ENCODE data around the gene GNAI1. TPM values are rescaled to one million over a fixed set of nuclear protein-coding genes. Genes with fewer than 3 reads are reported as not detected.

The GNAI1 gene
- total and polyA plus RNA-seq, 5 donors from 2014 or later = 0.27 to 1.6 (median 1.1) TPM; not detected in 1

DNA sequence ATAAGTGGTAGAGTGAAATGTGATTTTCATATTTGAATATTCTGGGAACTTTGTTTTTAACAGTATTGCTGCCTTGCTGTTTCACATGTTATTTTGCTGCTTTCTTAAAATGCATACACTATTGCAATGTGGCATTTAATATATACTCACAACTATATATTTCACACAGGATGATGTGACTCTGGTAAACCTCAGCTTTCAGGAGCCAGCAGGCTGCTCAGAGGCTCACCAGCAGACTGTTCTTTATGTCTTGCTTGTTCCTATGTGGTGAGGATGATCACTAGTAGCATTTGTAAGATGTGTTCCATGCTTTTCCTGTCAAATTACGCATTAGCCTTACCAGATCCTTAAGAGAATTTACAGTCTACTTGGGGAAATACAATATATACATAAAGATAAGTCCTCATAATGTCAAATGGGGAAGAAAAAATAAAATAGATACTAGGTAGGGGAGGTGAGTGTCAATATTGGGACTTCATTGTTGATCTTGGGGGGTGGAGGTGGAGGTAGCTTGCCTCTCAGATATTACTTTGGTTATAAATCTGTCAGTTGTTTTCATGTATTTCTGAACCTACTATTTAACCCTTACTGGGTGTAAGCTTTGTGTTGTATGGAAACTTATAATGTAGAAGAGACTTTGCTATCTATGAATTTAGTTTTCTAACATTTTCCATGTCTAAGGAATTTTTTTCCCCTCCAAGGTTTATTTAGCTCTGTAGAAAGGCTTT lies 8.4 kb downstream of the GNAI1 start:
- no peak overlapping the region for H3K4me3 ChIP-seq (ENCODE audit: low read depth, low read length)
- Mint-ChIP-seq H3K4me1 (peaks cover 0 to 2% (median 0%) of the 10 kb centered on the region in 4 donors), H3K9me3 (peaks cover 0 to 10% (median 2%) of the 10 kb centered on the region in 7 donors), H3K27me3 (no peaks in the 10 kb centered on the region), H3K27ac (no peak overlapping the region), H3K4me3 (no peak overlapping the region), H3K36me3 (no peaks in the 10 kb centered on the region)
- H3K36me3 ChIP-seq (ENCODE audit: control insufficient read depth, insufficient read depth, low read length) = no peaks in the 10 kb centered on the region
- H3K9me3 ChIP-seq (ENCODE audit: control insufficient read depth in 2 of 2, low read length in 2 of 2) = no peaks in the 10 kb centered on the region
- ATAC-seq (ENCODE audit: low read depth in 2 of 2) = no peak
- no peaks in the 10 kb centered on the region for H3K27me3 ChIP-seq (ENCODE audit: control insufficient read depth, insufficient read depth, low read length)
- no peak overlapping the region for H3K27ac ChIP-seq (ENCODE audit: insufficient read depth, low read length, poor library complexity, severe bottlenecking)
- no peaks in the 10 kb centered on the region for H3K4me1 ChIP-seq (ENCODE audit: control insufficient read depth, insufficient read depth, low read length, poor library complexity, severe bottlenecking)
- DNase-seq = no peak

- DNase-seq (no peak), ATAC-seq (ENCODE audit: low read depth in 2 of 2) (no peak)
- Mint-ChIP-seq H3K36me3 (no peaks in the 10 kb centered on the region), H3K27ac (peak overlapping the region in 1 of 3 donors; percentile 29), H3K9me3 (peaks cover 0 to 10% (median 2%) of the 10 kb centered on the region in 7 donors), H3K27me3 (no peaks in the 10 kb centered on the region), H3K4me3 (no peak overlapping the region), H3K4me1 (peaks cover 0 to 2% (median 0%) of the 10 kb centered on the region in 4 donors)
- H3K36me3 ChIP-seq (ENCODE audit: control insufficient read depth, insufficient read depth, low read length) = no peaks in the 10 kb centered on the region
- no peak overlapping the region for H3K4me3 ChIP-seq (ENCODE audit: low read depth, low read length)
- no peaks in the 10 kb centered on the region for H3K27me3 ChIP-seq (ENCODE audit: control insufficient read depth, insufficient read depth, low read length)
- no peak overlapping the region for H3K27ac ChIP-seq (ENCODE audit: insufficient read depth, low read length, poor library complexity, severe bottlenecking)
- H3K4me1 ChIP-seq (ENCODE audit: control insufficient read depth, insufficient read depth, low read length, poor library complexity, severe bottlenecking) = no peaks in the 10 kb centered on the region
- no peaks in the 10 kb centered on the region for H3K9me3 ChIP-seq (ENCODE audit: control insufficient read depth in 2 of 2, low read length in 2 of 2)
Observed at GRCh38 chr7:80145780-80146422, 11.3 kb downstream of the GNAI1 start.

GRCh38 chr7:80146545-80147182 lies 12.0 kb downstream of the GNAI1 start:
- DNase-seq = no peak
- no peaks in the 10 kb centered on the region for H3K27me3 ChIP-seq (ENCODE audit: control insufficient read depth, insufficient read depth, low read length)
- Mint-ChIP-seq H3K9me3 (peaks cover 0 to 7% (median 0%) of the 10 kb centered on the region in 7 donors), H3K4me3 (no peak overlapping the region), H3K27ac (peak overlapping the region in 1 of 3 donors; percentile 51), H3K27me3 (no peaks in the 10 kb centered on the region), H3K36me3 (no peaks in the 10 kb centered on the region), H3K4me1 (peaks cover 0 to 2% (median 0%) of the 10 kb centered on the region in 4 donors)
- H3K4me3 ChIP-seq (ENCODE audit: low read depth, low read length) = no peak overlapping the region
- no peak overlapping the region for H3K27ac ChIP-seq (ENCODE audit: insufficient read depth, low read length, poor library complexity, severe bottlenecking)
- no peaks in the 10 kb centered on the region for H3K4me1 ChIP-seq (ENCODE audit: control insufficient read depth, insufficient read depth, low read length, poor library complexity, severe bottlenecking)
- H3K9me3 ChIP-seq (ENCODE audit: control insufficient read depth in 2 of 2, low read length in 2 of 2) = no peaks in the 10 kb centered on the region
- H3K36me3 ChIP-seq (ENCODE audit: control insufficient read depth, insufficient read depth, low read length) = no peaks in the 10 kb centered on the region
- ATAC-seq (ENCODE audit: low read depth in 2 of 2) = no peak

- peak overlapping the region in 1 of 4 donors; percentile 27 for H3K4me3 Mint-ChIP-seq
- peaks cover 0 to 2% (median 0%) of the 10 kb centered on the region in 4 donors for H3K4me1 Mint-ChIP-seq
- Histone ChIP-seq H3K9me3 (ENCODE audit: control insufficient read depth in 2 of 2, low read length in 2 of 2) (no peaks in the 10 kb centered on the region), H3K27me3 (ENCODE audit: control insufficient read depth, insufficient read depth, low read length) (no peaks in the 10 kb centered on the region), H3K36me3 (ENCODE audit: control insufficient read depth, insufficient read depth, low read length) (no peaks in the 10 kb centered on the region), H3K27ac (ENCODE audit: insufficient read depth, low read length, poor library complexity, severe bottlenecking) (no peak overlapping the region), H3K4me3 (ENCODE audit: low read depth, low read length) (no peak overlapping the region), H3K4me1 (ENCODE audit: control insufficient read depth, insufficient read depth, low read length, poor library complexity, severe bottlenecking) (no peaks in the 10 kb centered on the region)
- no peaks in the 10 kb centered on the region for H3K27me3 Mint-ChIP-seq
- ATAC-seq (ENCODE audit: low read depth in 2 of 2) (no peak), DNase-seq (no peak)
- no peaks in the 10 kb centered on the region for H3K36me3 Mint-ChIP-seq
- H3K9me3 Mint-ChIP-seq = peaks cover 0 to 5% (median 1%) of the 10 kb centered on the region in 7 donors
- H3K27ac Mint-ChIP-seq = no peak overlapping the region
Observed at GRCh38 chr7:80147543-80148391, 13.1 kb downstream of the GNAI1 start.

GRCh38 chr7:80150611-80151273 lies 16.1 kb downstream of the GNAI1 start:
- no peaks in the 10 kb centered on the region for H3K4me1 ChIP-seq (ENCODE audit: control insufficient read depth, insufficient read depth, low read length, poor library complexity, severe bottlenecking)
- H3K9me3 Mint-ChIP-seq = peaks cover 0 to 1% (median 0%) of the 10 kb centered on the region in 7 donors
- no peaks in the 10 kb centered on the region for H3K9me3 ChIP-seq (ENCODE audit: control insufficient read depth in 2 of 2, low read length in 2 of 2)
- DNase-seq (no peak), ATAC-seq (ENCODE audit: low read depth in 2 of 2) (no peak)
- peak overlapping the region in 1 of 4 donors; percentile 58 for H3K4me3 Mint-ChIP-seq
- H3K36me3 ChIP-seq (ENCODE audit: control insufficient read depth, insufficient read depth, low read length) = no peaks in the 10 kb centered on the region
- H3K27ac Mint-ChIP-seq = no peak overlapping the region
- H3K4me3 ChIP-seq (ENCODE audit: low read depth, low read length) = no peak overlapping the region
- H3K36me3 Mint-ChIP-seq = no peaks in the 10 kb centered on the region
- no peaks in the 10 kb centered on the region for H3K27me3 ChIP-seq (ENCODE audit: control insufficient read depth, insufficient read depth, low read length)
- no peak overlapping the region for H3K27ac ChIP-seq (ENCODE audit: insufficient read depth, low read length, poor library complexity, severe bottlenecking)
- no peaks in the 10 kb centered on the region for H3K27me3 Mint-ChIP-seq
- peaks cover 0 to 2% (median 0%) of the 10 kb centered on the region in 4 donors for H3K4me1 Mint-ChIP-seq

GRCh38 chr7:80151274-80151665 lies 16.6 kb downstream of the GNAI1 start:
- Mint-ChIP-seq H3K9me3 (peaks cover 0 to 1% (median 0%) of the 10 kb centered on the region in 7 donors), H3K4me1 (peaks cover 0 to 2% (median 0%) of the 10 kb centered on the region in 4 donors), H3K27me3 (no peaks in the 10 kb centered on the region), H3K27ac (no peak overlapping the region), H3K36me3 (no peaks in the 10 kb centered on the region), H3K4me3 (peak overlapping the region in 1 of 4 donors; percentile 58)
- Histone ChIP-seq H3K4me3 (ENCODE audit: low read depth, low read length) (no peak overlapping the region), H3K4me1 (ENCODE audit: control insufficient read depth, insufficient read depth, low read length, poor library complexity, severe bottlenecking) (no peaks in the 10 kb centered on the region), H3K27me3 (ENCODE audit: control insufficient read depth, insufficient read depth, low read length) (no peaks in the 10 kb centered on the region), H3K36me3 (ENCODE audit: control insufficient read depth, insufficient read depth, low read length) (no peaks in the 10 kb centered on the region), H3K27ac (ENCODE audit: insufficient read depth, low read length, poor library complexity, severe bottlenecking) (no peak overlapping the region), H3K9me3 (ENCODE audit: control insufficient read depth in 2 of 2, low read length in 2 of 2) (no peaks in the 10 kb centered on the region)
- no peak for DNase-seq
- ATAC-seq (ENCODE audit: low read depth in 2 of 2) = no peak

GRCh38 chr7:80153446-80153845 lies 18.8 kb downstream of the GNAI1 start:
- no peak for ATAC-seq (ENCODE audit: low read depth in 2 of 2)
- no peak overlapping the region for H3K27ac Mint-ChIP-seq

More at GRCh38 chr7:80153446-80153845, 18.8 kb downstream of the GNAI1 start:
- Histone ChIP-seq H3K27me3 (ENCODE audit: control insufficient read depth, insufficient read depth, low read length) (no peaks in the 10 kb centered on the region), H3K4me3 (ENCODE audit: low read depth, low read length) (no peak overlapping the region), H3K4me1 (ENCODE audit: control insufficient read depth, insufficient read depth, low read length, poor library complexity, severe bottlenecking) (no peaks in the 10 kb centered on the region), H3K9me3 (ENCODE audit: control insufficient read depth in 2 of 2, low read length in 2 of 2) (no peaks in the 10 kb centered on the region), H3K36me3 (ENCODE audit: control insufficient read depth, insufficient read depth, low read length) (no peaks in the 10 kb centered on the region), H3K27ac (ENCODE audit: insufficient read depth, low read length, poor library complexity, severe bottlenecking) (no peak overlapping the region)
- H3K9me3 Mint-ChIP-seq = peaks cover 0 to 3% (median under 1%) of the 10 kb centered on the region in 7 donors
- H3K4me1 Mint-ChIP-seq = peaks cover 0 to 2% (median 0%) of the 10 kb centered on the region in 4 donors
- H3K4me3 Mint-ChIP-seq = no peak overlapping the region
- H3K36me3 Mint-ChIP-seq = no peaks in the 10 kb centered on the region
- no peak for DNase-seq
- no peaks in the 10 kb centered on the region for H3K27me3 Mint-ChIP-seq
